Skin epidermis (tissue), 12 donors: Measurements from ENCODE around the gene DIP2B.
"Not testable (repeated sequence)": the region's sequence is repeated elsewhere in the genome, so short reads cannot be mapped to it uniquely, and the experiment has no call there.

Experiments
- H3K27ac ChIP-seq, 21 experiments: fragments of 200-600 bp; sonication (generic) in 11 of 21; one replicate each; pipeline ENCODE4 v1.5.0; 2020; ENCODE audit warnings: mild to moderate bottlenecking in 3 of 21, inconsistent platforms in 2 of 21, moderate library complexity in 2 of 21
- H3K4me3 ChIP-seq, 7 experiments: fragments of 200-600 bp; sonication (generic) in 2 of 7; one replicate each; pipeline ENCODE4 v1.5.0; 2020; ENCODE audit warnings: inconsistent platforms in 2 of 7, mild to moderate bottlenecking in 2 of 7, moderate library complexity in 1 of 7

The DIP2B gene

GRCh38 chr12:50518090-50518489 lies 13.3 kb downstream of the DIP2B start:
- Histone ChIP-seq H3K27ac (peak overlapping the region in 12 of 21 experiments; percentile 12 to 79 (median 55)), H3K4me3 (no peak overlapping the region)

DNA sequence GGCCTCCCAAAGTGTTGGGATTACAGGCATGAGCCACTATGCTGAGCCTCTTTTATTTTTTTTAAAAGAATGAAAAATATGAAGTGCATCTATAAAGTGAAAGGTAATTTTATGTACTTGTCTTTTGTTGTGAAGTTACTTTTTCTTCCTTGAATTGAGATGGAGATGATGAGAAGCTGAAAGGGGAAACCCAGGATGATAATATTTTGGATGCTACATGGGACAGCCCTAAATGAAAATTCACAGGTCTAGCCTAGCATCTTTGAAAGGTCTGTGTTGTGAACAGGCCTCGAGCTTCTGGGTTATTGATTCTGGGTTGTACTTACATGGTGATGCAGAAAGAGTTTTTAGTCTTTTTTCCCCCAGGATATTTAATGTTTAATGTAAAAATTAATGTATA lies 14.6 kb downstream of the DIP2B start:
- H3K27ac ChIP-seq, result peak overlapping the region in 4 of 21 experiments; percentile 1 to 77 (median 42)

GRCh38 chr12:50520416-50521207 lies 15.8 kb downstream of the DIP2B start:
- Histone ChIP-seq H3K27ac (peak overlapping the region in 16 of 21 experiments; percentile 2 to 79 (median 48)), H3K4me3 (no peak overlapping the region)

More for the DNA sequence above, 14.6 kb downstream of the DIP2B start:
- no peak overlapping the region for H3K4me3 ChIP-seq

DNA sequence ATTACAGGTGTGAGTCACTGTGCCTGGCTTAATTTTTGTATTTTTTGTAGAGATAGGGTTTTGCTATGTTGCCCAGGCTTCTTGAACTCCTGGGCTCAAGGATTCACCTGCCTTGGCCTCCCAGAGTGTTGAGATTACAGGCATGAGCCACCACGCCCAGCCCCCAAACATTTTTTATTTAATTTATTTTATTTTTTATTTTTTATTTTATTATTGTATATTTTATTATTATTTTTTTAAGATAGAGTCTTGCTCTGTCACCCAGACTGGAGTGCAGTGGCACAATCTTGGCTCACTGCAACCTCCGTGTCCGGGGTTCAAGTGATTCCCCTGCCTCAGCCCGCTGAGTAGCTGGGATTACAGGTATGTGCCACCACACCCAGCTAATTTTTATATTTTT lies 17.0 kb downstream of the DIP2B start:
- H3K27ac ChIP-seq, result peak overlapping the region in 2 of 21 experiments; percentile 16 to 57
- not testable (repeated sequence) for H3K4me3 ChIP-seq

GRCh38 chr12:50523772-50524171 lies 19.0 kb downstream of the DIP2B start:
- Histone ChIP-seq H3K4me3 (no peak overlapping the region), H3K27ac (no peak overlapping the region)

GRCh38 chr12:50524621-50525020 lies 19.8 kb downstream of the DIP2B start:
- peak overlapping the region in 1 of 21 experiments; percentile 34 for H3K27ac ChIP-seq
- H3K4me3 ChIP-seq, result no peak overlapping the region

- Histone ChIP-seq H3K27ac (no peak overlapping the region), H3K4me3 (no peak overlapping the region)
Measured at GRCh38 chr12:50525422-50525821, 20.6 kb downstream of the DIP2B start.

GRCh38 chr12:50527359-50527726 lies 22.6 kb downstream of the DIP2B start:
- H3K4me3 ChIP-seq, result no peak overlapping the region
- no peak overlapping the region for H3K27ac ChIP-seq

- Histone ChIP-seq H3K27ac (peak overlapping the region in 2 of 21 experiments; percentile 6 to 10), H3K4me3 (no peak overlapping the region)
Measured at GRCh38 chr12:50528800-50529199, 24.0 kb downstream of the DIP2B start.

DNA sequence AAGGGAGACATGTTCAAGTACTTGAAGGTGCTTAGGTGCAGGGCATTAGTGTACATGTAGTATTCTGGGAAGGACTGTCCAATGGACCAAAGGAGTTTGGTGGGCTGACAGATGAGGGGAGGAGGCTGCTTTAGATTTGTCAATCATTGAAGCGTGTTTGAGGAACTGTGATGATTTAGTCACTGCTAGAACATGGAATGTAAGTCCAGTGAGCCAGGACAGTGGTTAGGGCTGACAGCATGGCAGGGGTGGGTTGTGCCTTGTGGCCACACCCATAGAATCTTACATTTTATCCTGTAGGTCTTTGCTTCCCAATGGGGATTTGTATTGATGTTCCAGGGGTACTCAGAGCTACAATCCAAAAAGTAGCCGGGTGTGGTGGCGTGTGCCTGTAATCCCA lies 24.6 kb downstream of the DIP2B start:
- Histone ChIP-seq H3K4me3 (no peak overlapping the region), H3K27ac (peak overlapping the region in 3 of 21 experiments; percentile 6 to 10 (median 8))

- H3K4me3 ChIP-seq, result no peak overlapping the region
Measured at GRCh38 chr12:50530532-50530931, 25.7 kb downstream of the DIP2B start.

DNA sequence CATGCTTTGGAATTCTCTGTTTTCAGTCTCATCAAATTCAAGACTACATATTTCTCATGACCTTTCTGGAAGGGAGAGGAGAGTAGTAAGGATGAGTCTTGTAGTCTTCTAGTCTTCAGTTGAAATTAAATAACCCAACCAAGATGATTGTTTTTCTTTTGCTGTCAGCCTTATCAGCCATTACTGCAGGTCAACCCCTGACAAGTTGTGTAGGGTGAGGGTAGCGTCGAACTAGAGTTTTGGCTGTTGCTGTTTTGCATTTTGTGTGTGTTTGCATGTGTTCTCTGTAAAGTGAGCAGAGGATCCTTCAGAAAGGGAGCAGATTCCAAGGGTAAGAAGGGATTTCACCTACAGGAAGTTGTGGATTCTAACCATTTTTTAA lies 28.4 kb downstream of the DIP2B start:
- H3K27ac ChIP-seq, result peak overlapping the region in 19 of 21 experiments; percentile 59 to 90 (median 82)
- no peak overlapping the region for H3K4me3 ChIP-seq

More at GRCh38 chr12:50530532-50530931, 25.7 kb downstream of the DIP2B start:
- H3K27ac ChIP-seq, result peak overlapping the region in 4 of 21 experiments; percentile 11 to 90 (median 86)

DNA sequence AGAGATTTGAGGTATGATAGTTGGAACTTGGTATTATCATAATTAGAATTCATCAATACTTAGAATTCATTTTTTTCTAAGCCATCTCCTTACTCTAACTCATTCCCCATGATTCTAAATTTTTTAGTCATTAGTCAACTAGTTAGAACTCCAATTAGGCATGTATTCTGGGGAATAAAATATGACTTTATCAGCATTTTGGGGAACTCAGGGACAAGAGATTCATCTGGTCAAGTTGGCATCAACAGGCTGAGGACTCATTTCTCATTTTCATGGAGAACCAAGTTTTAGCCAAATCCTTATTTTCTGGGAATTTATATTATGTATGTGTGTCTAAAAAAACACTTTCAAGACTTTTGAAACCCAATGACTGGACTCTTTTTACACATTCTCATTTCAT lies 29.2 kb downstream of the DIP2B start:
- Histone ChIP-seq H3K4me3 (no peak overlapping the region), H3K27ac (peak overlapping the region in 19 of 21 experiments; percentile 59 to 90 (median 82))

- H3K4me3 ChIP-seq, result no peak overlapping the region
- H3K27ac ChIP-seq, result peak overlapping the region in 13 of 21 experiments; percentile 53 to 87 (median 74)
Measured at GRCh38 chr12:50536831-50537537, 32.2 kb downstream of the DIP2B start.

DNA sequence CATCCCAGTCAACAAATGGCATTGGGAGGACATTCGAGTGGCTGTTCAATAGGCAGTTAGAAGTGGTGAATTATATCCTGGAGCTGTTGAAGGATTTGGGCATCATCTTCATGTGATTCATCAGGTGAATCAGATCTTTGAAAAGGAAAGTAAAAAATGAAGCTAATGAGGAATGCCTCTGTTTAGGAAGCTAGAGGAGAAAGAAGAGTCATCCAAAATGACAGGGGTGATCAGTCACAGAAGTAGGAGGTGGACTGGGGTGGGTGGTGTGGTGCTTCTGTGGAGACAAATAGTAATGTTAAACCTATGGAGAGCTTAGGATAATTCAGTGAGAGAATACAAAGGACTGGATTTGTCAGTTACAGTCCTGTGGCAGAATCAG lies 32.7 kb downstream of the DIP2B start:
- Histone ChIP-seq H3K27ac (peak overlapping the region in 19 of 21 experiments; percentile 22 to 87 (median 71)), H3K4me3 (no peak overlapping the region)

GRCh38 chr12:50538182-50538581 lies 33.4 kb downstream of the DIP2B start:
- peak overlapping the region in 19 of 21 experiments; percentile 22 to 87 (median 71) for H3K27ac ChIP-seq
- no peak overlapping the region for H3K4me3 ChIP-seq

- Histone ChIP-seq H3K27ac (peak overlapping the region in 15 of 21 experiments; percentile 5 to 83 (median 65)), H3K4me3 (no peak overlapping the region)
Measured at GRCh38 chr12:50541139-50541538, 36.4 kb downstream of the DIP2B start.

DNA sequence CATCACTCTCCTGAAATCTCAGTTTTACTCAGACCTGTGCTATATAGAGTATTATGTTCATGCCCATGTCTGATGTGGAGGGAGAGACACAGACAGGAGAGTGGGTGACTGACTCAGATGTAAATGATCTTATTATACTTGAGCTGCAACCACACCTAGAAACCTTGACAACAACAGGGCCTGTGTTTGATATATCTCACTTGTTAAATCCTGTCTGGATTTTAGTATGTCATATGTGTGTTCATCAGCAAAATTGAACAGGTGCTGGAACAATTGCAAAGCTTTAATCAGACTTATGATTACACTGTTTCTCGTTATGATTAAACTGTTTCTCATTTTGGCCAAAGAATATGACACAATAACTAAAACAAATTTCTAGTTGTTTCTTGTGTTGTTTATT lies 37.7 kb downstream of the DIP2B start:
- Histone ChIP-seq H3K4me3 (no peak overlapping the region), H3K27ac (peak overlapping the region in 19 of 21 experiments; percentile 34 to 84 (median 74))

DNA sequence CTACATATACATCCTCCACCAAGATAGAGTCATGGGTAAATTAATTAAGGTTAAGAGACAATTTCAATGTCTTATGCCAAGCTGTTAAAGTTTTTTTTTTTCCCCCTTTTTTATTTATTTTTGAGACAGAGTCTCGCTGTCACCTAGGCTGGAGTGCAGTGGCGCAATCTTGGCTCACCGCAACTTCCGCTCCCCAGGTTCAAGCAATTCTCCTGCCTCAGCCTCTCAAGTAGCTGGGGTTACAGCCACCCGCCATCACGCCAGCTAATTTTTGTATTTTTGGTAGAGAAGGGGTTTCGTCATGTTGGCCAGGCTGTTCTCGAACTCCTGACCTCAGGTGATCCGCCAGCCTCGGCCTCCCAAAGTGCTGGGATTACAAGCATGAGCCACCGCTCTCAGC lies 38.4 kb downstream of the DIP2B start:
- not testable (repeated sequence) for H3K4me3 ChIP-seq
- peak overlapping the region in 20 of 21 experiments; percentile 34 to 84 (median 73) for H3K27ac ChIP-seq

GRCh38 chr12:50545213-50545612 lies 40.4 kb downstream of the DIP2B start:
- Histone ChIP-seq H3K4me3 (no peak overlapping the region), H3K27ac (peak overlapping the region in 9 of 21 experiments; percentile 12 to 63 (median 36))

DNA sequence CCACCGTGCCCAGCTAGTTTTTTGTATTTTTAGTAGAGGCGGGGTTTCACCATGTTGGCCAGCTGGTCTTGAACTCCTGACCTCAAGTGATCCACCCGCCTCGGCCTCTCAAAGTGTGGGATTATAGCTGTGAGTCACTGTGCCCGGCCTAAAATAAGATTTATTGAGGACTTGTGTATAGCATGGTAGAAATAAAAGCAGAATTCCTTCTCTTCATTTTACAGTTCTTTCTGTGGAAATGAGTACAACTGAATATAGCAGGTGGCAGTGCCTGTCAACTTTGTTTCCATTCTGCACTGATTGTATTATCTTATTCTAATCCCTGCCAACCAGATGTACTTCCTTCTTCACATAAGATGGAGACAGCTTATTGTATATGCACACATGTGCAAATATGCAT lies 41.0 kb downstream of the DIP2B start:
- peak overlapping the region in 8 of 21 experiments; percentile 12 to 63 (median 44) for H3K27ac ChIP-seq

More for the DNA sequence above, 41.0 kb downstream of the DIP2B start:
- no peak overlapping the region for H3K4me3 ChIP-seq
